Spleen (tissue), 7 donors: Measurements from ENCODE around the gene ZFP14.

Experiments
- CTCF ChIP-seq, 11 experiments: fragments of 200-600 bp in 7 of 11; fragments of 450-650 bp in 4 of 11; sonication (generic) in 4 of 11; IDR thresholded peaks in 8 of 11; conservative IDR thresholded peaks in 3 of 11; 1 replicate in 7 of 11; 2 replicates in 4 of 11; pipeline versions ENCODE4 v1.4.0 to v1.8.0; 2016 to 2021; ENCODE audit warnings: antibody characterized with exemption in 11 of 11, inconsistent platforms in 4 of 11, mild to moderate bottlenecking in 1 of 11
- POLR2A ChIP-seq, 3 donors: fragments of 450-650 bp; IDR thresholded peaks; one replicate each; pipeline ENCODE4 v1.5.1; 2017; ENCODE audit warnings: antibody characterized with exemption in 3 of 3, mild to moderate bottlenecking in 1 of 3
- donor health status: DM: no; HTN: no; CAD: no; lungs with moderate emphysema.
- donor health status: DM: no; HTN: no; CAD: no.
- donor health status: DM: no; HTN: no; CAD: no.

DNA sequence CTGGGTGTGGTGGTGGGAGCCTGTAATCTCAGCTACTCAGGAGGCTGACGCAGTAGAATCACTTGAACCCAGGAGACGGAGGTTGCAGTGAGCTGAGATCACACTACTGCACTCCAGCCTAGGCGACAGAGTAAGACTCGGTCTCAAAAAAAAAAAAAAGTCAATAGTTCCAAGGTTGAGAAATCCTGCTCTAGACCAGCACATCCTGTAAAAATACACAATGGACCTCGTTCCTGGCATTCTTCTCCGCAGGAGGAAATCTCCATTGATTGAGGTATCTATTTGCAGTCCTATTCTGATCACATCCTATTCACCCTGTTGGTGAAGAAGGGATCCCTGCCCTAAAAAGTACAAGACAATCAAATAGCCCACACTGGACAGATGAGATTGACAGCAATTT, 15.2 kb downstream of the ZFP14 start:
- TF ChIP-seq CTCF (IDR thresholded peaks at IDR 0.05 in 8 of 11, conservative IDR thresholded peaks at IDR 0.05 in 3 of 11) (no peak), POLR2A (IDR thresholded peaks at IDR 0.05) (no peak)
